ENCODE measurements around the gene TRAPPC2L. TPM values are rescaled to one million over a fixed set of nuclear protein-coding genes. Genes with fewer than 3 reads are reported as not detected.
"Not testable (repeated sequence)": the region's sequence is repeated elsewhere in the genome, so short reads cannot be mapped to it uniquely, and the experiment has no call there.

The TRAPPC2L gene
- total RNA-seq, 2 experiments from 2014 or later, result 27.6 to 44.9 TPM

GRCh38 chr16:88892065-88892464 lies 35.1 kb downstream of the TRAPPC2L start:
- Histone ChIP-seq H3K4me2 (ENCODE audit: low read length) (no peak overlapping the region), H3K27ac (ENCODE audit: low read depth, low read length, poor library complexity, severe bottlenecking) (no peak overlapping the region), H3K9me2 (ENCODE audit: insufficient read depth, low read length) (no peaks in the 10 kb centered on the region), H3K9me3 (ENCODE audit: low read length) (no peaks in the 10 kb centered on the region), H2AFZ (ENCODE audit: low read length) (no peak overlapping the region), H3K4me3 (ENCODE audit: low read depth, low read length, poor library complexity, severe bottlenecking) (no peak overlapping the region), H3K36me3 (ENCODE audit: insufficient read depth, low read length) (no peaks in the 10 kb centered on the region), H4K20me1 (ENCODE audit: insufficient read depth, low read length) (no peaks in the 10 kb centered on the region), H3K4me1 (ENCODE audit: insufficient read depth, low read length, poor library complexity, severe bottlenecking) (no peaks in the 10 kb centered on the region), H3K79me2 (ENCODE audit: insufficient read depth, low read depth, low read length) (no peaks in the 10 kb centered on the region)
- CTCF ChIA-PET (ENCODE audit: unreplicated experiment), result no interaction called here
- POLR2A ChIA-PET, result no interaction called here
- BruUV-seq (replicated peaks), result no TSS peak
- TF ChIP-seq CTCF (conservative IDR thresholded peaks at IDR 0.05; ENCODE audit: low read length), result no peak
- TF ChIP-seq EZH2phosphoT487 (IDR thresholded peaks at IDR 0.05; ENCODE audit: borderline replicate concordance, low read depth, low read length), result no peak
- intact Hi-C loops (cut with micrococcal nuclease; ENCODE audit: unreplicated experiment), result no loop called here
- no peak for DNase-seq (ENCODE audit: low spot score)

DNA sequence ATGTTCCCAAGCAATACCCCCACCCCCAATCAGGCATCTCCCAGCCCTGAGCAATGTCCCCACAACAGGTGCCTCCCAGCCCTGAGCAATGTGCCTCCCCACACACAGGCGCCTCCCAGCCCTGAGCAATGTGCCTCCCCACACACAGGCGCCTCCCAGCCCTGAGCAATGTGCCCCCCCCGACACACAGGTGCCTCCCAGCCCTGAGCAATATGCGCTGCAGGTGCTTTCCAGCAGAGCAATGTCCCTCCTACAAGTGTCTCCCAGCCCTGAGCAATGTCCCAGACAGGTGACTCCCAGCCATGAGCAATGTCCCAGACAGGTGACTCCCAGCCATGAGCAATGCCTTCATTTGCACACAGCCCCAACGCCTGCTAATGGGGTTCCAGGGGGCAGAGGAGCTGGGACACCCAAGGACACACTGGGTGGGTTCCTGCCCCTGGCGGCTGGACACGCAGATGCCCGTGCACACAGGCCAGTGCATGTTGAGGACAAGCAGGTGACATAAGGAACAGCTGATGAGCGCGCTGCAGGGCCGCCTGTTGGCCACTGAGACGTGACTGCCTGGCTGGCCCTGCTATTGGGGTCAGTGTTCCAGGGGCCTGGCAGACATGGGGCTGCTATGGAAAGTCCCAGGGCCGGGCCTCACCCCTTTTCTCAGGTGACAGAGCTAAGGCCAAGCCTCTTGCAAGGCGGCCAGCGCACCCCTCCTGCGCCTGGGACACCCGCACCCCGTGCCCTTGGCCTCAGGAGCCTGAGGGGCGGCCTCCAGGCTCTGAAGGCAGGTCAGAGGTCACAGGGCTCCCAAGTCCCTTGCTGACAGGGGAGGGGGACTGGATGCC lies 36.4 kb downstream of the TRAPPC2L start:
- H3K4me1 ChIP-seq (ENCODE audit: insufficient read depth, low read length, poor library complexity, severe bottlenecking), result no peaks in the 10 kb centered on the region
- no peak overlapping the region for H3K4me2 ChIP-seq (ENCODE audit: low read length)
- intact Hi-C loops (cut with micrococcal nuclease; ENCODE audit: unreplicated experiment), result no loop called here
- H3K79me2 ChIP-seq (ENCODE audit: insufficient read depth, low read depth, low read length), result no peaks in the 10 kb centered on the region
- no peak for DNase-seq (ENCODE audit: low spot score)
- TF ChIP-seq CTCF (conservative IDR thresholded peaks at IDR 0.05; ENCODE audit: low read length) (no peak), EZH2phosphoT487 (IDR thresholded peaks at IDR 0.05; ENCODE audit: borderline replicate concordance, low read depth, low read length) (no peak)
- no peak overlapping the region for H3K27ac ChIP-seq (ENCODE audit: low read depth, low read length, poor library complexity, severe bottlenecking)
- BruUV-seq (replicated peaks), result no TSS peak
- no peak overlapping the region for H2AFZ ChIP-seq (ENCODE audit: low read length)
- ChIA-PET CTCF (ENCODE audit: unreplicated experiment) (no interaction called here), POLR2A (no interaction called here)
- H3K9me3 ChIP-seq (ENCODE audit: low read length), result no peaks in the 10 kb centered on the region
- no peaks in the 10 kb centered on the region for H4K20me1 ChIP-seq (ENCODE audit: insufficient read depth, low read length)
- no peak overlapping the region for H3K4me3 ChIP-seq (ENCODE audit: low read depth, low read length, poor library complexity, severe bottlenecking)
- no peaks in the 10 kb centered on the region for H3K9me2 ChIP-seq (ENCODE audit: insufficient read depth, low read length)
- H3K36me3 ChIP-seq (ENCODE audit: insufficient read depth, low read length), result no peaks in the 10 kb centered on the region

DNA sequence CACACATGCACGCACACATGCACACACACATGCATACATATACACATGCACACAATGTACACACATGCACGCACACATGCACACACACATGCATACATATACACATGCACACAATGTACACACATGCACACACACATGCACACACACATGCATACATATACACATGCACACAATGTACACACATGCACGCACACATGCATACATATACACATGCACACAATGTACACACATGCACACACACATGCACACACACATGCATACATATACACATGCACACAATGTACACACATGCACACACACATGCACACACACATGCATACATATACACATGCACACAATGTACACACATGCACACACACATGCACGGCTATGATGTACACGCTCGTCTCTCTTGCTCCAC lies 37.3 kb downstream of the TRAPPC2L start:
- POLR2A ChIA-PET; H3K79me2 ChIP-seq (ENCODE audit: insufficient read depth, low read depth, low read length); BruUV-seq (replicated peaks); H3K36me3 ChIP-seq (ENCODE audit: insufficient read depth, low read length); H3K4me2 ChIP-seq (ENCODE audit: low read length); H3K27ac ChIP-seq (ENCODE audit: low read depth, low read length, poor library complexity, severe bottlenecking); DNase-seq (ENCODE audit: low spot score); H3K9me2 ChIP-seq (ENCODE audit: insufficient read depth, low read length); H2AFZ ChIP-seq (ENCODE audit: low read length); H3K4me1 ChIP-seq (ENCODE audit: insufficient read depth, low read length, poor library complexity, severe bottlenecking); H4K20me1 ChIP-seq (ENCODE audit: insufficient read depth, low read length); CTCF ChIA-PET (ENCODE audit: unreplicated experiment); intact Hi-C loops (cut with micrococcal nuclease; ENCODE audit: unreplicated experiment); H3K4me3 ChIP-seq (ENCODE audit: low read depth, low read length, poor library complexity, severe bottlenecking); H3K9me3 ChIP-seq (ENCODE audit: low read length): not testable (repeated sequence)
